Gastrocnemius medialis (tissue), 4 donors: ENCODE results near the gene BLTP3A. TPM values are rescaled to one million over a fixed set of nuclear protein-coding genes. Genes with fewer than 3 reads are reported as not detected.

Source experiments
- ATAC-seq, 2 donors: fragments of 150-250 bp; one replicate each; pipeline ENCODE4 v1.9.1; 2016
- DNase-seq, 2 donors: peaks; one replicate each; pipeline ENCODE4 v3.0.0-alpha.2; 2019
- H3K27ac ChIP-seq, 4 donors: fragments of 200-600 bp; sonication (generic); 1 replicate in 1 of 4; 2 replicates in 3 of 4; pipeline ENCODE4 v1.5.1; 2016 to 2018; ENCODE audit warnings: mild to moderate bottlenecking in 2 of 4, moderate library complexity in 1 of 4
- H3K27me3 ChIP-seq, 3 donors: fragments of 200-600 bp; sonication (generic) in 2 of 3; 1 replicate in 1 of 3; 2 replicates in 2 of 3; pipeline versions ENCODE4 v1.5.1 to v1.6.0; 2016 to 2019; ENCODE audit warnings: mild to moderate bottlenecking in 1 of 3, moderate library complexity in 1 of 3
- H3K36me3 ChIP-seq, 2 donors: fragments of 200-600 bp; sonication (generic) in 1 of 2; one replicate each; pipeline ENCODE4 v1.5.1; 2017 to 2018
- H3K4me1 ChIP-seq, 2 donors: fragments of 200-600 bp; sonication (generic) in 1 of 2; one replicate each; pipeline ENCODE4 v1.5.1; 2016 to 2017; ENCODE audit warnings: mild to moderate bottlenecking in 2 of 2
- H3K4me3 ChIP-seq, 4 donors: fragments of 200-600 bp; sonication (generic) in 3 of 4; 1 replicate in 1 of 4; 2 replicates in 3 of 4; pipeline ENCODE4 v1.5.1; 2016 to 2019; ENCODE audit warnings: mild to moderate bottlenecking in 2 of 4
- H3K9me3 ChIP-seq, 3 donors: fragments of 200-600 bp; sonication (generic) in 2 of 3; 1 replicate in 1 of 3; 2 replicates in 2 of 3; pipeline ENCODE4 v1.5.1; 2016 to 2019
- POLR2A ChIP-seq, 2 donors: fragments of 450-650 bp; IDR thresholded peaks; one replicate each; pipeline ENCODE4 v1.6.1; 2017; ENCODE audit warnings: antibody characterized with exemption in 2 of 2, mild to moderate bottlenecking in 2 of 2, moderate library complexity in 2 of 2
- in situ Hi-C, 4 donors: fragments of 200-750 bp; cut with MboI; loops; one replicate each; pipeline versions ENCODE4 v1.15.0 to v1.8.0; 2017; ENCODE audit warnings: low sequenced_read_pairs in 4 of 4
- intact Hi-C: fragments of 100-400 bp; cut with DNase I; formaldehyde crosslinking; loops from one replicate; pipeline ENCODE4 v1.15.1; 2023; ENCODE audit warnings: low total_unique reads
- total RNA-seq, 4 donors: library from RNA; depleted of rRNA; stranded (reverse); fragments of >200 nt; gene quantifications; one replicate each; pipeline versions ENCODE4 v1.1.0 to v1.2.3, GENCODE V29; 2016
- TF ChIP-seq, protein P1 (sequence below), 5 experiments: fragments of 450-650 bp in 3 of 5; fragments of 200-600 bp in 2 of 5; sonication (generic) in 2 of 5; IDR thresholded peaks in 4 of 5; conservative IDR thresholded peaks in 1 of 5; 1 replicate in 4 of 5; 2 replicates in 1 of 5; pipeline ENCODE4 v1.5.1; 2016 to 2019; ENCODE audit warnings: antibody characterized with exemption in 5 of 5, mild to moderate bottlenecking in 3 of 5, moderate library complexity in 3 of 5

The BLTP3A gene
- total RNA-seq, 4 donors from 2014 or later = 19.9 to 36.0 (median 23.2) TPM

DNA sequence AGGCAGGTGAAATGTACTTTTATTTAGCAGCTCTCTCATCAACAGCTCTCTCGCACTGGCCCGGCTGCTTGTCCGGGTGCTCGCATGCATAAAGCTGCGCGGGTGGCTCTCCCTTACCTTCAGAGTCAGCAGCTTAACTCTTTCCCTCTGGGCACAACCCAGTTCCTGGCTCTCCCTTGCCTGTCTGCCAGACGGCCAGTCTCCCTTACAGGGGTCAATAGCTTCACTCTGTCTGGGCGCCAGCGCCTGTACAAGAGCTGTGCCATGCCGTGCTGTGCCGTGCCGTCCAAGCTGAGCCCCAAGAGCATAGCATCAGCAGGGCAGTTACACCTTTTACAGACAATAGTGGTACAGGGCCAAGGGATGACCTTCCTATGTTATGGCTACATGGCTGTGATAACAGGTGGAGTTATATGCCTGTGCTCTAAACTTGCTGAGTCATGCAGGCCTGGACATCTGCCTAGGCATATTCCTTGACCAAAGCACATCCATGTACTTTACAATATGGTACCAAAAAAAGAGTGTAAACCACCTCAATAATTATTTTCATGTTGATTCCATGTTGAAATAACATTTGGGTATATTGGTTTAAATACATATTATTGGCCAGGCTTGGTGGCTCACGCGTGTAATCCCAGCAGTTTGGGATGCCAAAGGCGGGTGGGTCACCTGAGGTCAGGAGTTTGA, 47.9 kb downstream of the BLTP3A start:
- peak overlapping the region; percentile 30 to 70 (median 64) for H3K27ac ChIP-seq
- in situ Hi-C loops (no loop called here), intact Hi-C loops (no loop called here)
- peak in 1 of 2 donors; percentile 53 for ATAC-seq
- H3K4me1 ChIP-seq = peaks cover 0 to 13% of the 10 kb centered on the region in 2 donors
- TF ChIP-seq POLR2A (IDR thresholded peaks at IDR 0.05) = no peak
- TF ChIP-seq, protein P1, sequence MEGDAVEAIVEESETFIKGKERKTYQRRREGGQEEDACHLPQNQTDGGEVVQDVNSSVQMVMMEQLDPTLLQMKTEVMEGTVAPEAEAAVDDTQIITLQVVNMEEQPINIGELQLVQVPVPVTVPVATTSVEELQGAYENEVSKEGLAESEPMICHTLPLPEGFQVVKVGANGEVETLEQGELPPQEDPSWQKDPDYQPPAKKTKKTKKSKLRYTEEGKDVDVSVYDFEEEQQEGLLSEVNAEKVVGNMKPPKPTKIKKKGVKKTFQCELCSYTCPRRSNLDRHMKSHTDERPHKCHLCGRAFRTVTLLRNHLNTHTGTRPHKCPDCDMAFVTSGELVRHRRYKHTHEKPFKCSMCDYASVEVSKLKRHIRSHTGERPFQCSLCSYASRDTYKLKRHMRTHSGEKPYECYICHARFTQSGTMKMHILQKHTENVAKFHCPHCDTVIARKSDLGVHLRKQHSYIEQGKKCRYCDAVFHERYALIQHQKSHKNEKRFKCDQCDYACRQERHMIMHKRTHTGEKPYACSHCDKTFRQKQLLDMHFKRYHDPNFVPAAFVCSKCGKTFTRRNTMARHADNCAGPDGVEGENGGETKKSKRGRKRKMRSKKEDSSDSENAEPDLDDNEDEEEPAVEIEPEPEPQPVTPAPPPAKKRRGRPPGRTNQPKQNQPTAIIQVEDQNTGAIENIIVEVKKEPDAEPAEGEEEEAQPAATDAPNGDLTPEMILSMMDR (IDR thresholded peaks at IDR 0.05 in 4 of 5, conservative IDR thresholded peaks at IDR 0.05 in 1 of 5) = no peak
- peaks cover 7 to 15% of the 10 kb centered on the region in 2 donors for H3K36me3 ChIP-seq
- no peaks in the 10 kb centered on the region for H3K27me3 ChIP-seq
- peak in 1 of 2 donors; percentile 36 for DNase-seq
- H3K9me3 ChIP-seq = no peaks in the 10 kb centered on the region
- no peak overlapping the region for H3K4me3 ChIP-seq

Other genes starting within 250 kb of the BLTP3A start
- under 1 TPM in 2 of 4 donors, not detected in 2; 0.16 to 0.20 TPM for gene SPDEF, start 235.8 kb upstream of the BLTP3A start, total RNA-seq
- 100 to 1,000 TPM; 136 to 252 (median 169) TPM for gene ILRUN, start 95.3 kb upstream of the BLTP3A start, total RNA-seq
- gene SNRPC, start 34.6 kb upstream of the BLTP3A start, total RNA-seq = 100 to 1,000 TPM in 2 of 4 donors, 10 to 100 TPM in 2; 82.6 to 139 (median 103) TPM
- gene TAF11, start 96.0 kb downstream of the BLTP3A start, total RNA-seq = 10 to 100 TPM; 23.2 to 32.6 (median 24.0) TPM
- gene ANKS1A, start 97.2 kb downstream of the BLTP3A start, total RNA-seq = 1 to 10 TPM; 5.3 to 8.6 (median 7.0) TPM